Esophagus mucosa (tissue), 1 donor: ENCODE measurements around the gene MON2. TPM values are rescaled to one million over a fixed set of nuclear protein-coding genes. Genes with fewer than 3 reads are reported as not detected.

Experiments
- ATAC-seq: fragments of 200-7000 bp; cut with Tn5 transposase; one replicate; pipeline ENCODE4 v1.9.1; 2020
- total RNA-seq: library from RNA; stranded (reverse); gene quantifications from one replicate; pipeline ENCODE4 v1.2.4, GENCODE V29; 2023
- donor health status: DM: yes; HTN: yes; CAD: no.

The MON2 gene
- total RNA-seq, 1 donor from 2014 or later = 30.9 TPM

DNA sequence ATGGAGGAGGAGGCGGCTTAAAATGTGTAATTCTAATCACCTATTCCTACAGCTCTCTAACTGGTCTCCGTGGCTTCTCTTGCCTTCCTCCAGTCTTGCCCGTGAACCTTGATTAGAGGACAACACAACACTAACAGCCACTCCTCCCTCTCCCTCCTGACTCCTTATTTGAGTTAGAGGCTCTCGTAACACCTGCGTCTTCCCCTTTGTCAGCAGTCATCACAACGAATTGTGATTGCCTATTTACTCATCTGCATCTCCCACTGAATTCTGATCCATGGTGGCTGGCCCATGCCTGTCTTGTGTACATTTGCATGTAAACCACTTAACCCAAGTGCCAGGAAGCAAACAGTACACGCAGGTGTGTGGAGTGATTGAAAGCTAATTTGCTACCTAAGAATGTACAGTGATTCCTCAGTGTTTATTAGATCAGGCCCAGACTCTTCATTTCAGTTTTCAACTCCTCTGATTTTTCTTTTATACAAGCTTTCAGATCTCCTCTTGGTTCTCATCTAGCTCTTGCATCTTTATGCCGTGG is 154.5 kb downstream of the MON2 start:
- no peak for ATAC-seq

DNA sequence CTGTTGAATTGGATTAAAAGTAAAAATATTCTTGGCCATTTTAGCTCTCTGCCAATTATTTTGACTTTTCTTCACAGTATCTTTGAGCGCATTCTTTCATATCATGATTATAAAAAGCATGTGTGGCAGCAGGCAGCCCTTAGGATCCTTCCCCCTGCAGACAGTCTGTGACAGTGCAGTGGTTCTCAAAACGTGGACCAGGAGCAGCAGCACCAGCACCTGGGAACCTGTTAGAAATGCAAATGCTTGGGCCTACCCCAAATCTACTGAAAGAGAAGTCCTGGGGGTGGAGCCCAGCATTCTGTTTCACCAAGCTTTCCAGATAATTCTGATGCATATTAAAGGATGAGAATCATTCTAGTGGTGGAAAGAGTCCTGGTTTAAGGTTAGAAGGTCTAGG is 155.6 kb downstream of the MON2 start:
- no peak for ATAC-seq

- no peak for ATAC-seq
Measured at GRCh38 chr12:62625228-62625627, 158.6 kb downstream of the MON2 start.

- ATAC-seq = no peak
Measured at GRCh38 chr12:62627181-62627580, 160.6 kb downstream of the MON2 start.

GRCh38 chr12:62629413-62629812 is 162.8 kb downstream of the MON2 start:
- ATAC-seq = no peak

- no peak for ATAC-seq
Measured at GRCh38 chr12:62629971-62630739, 163.5 kb downstream of the MON2 start.

DNA sequence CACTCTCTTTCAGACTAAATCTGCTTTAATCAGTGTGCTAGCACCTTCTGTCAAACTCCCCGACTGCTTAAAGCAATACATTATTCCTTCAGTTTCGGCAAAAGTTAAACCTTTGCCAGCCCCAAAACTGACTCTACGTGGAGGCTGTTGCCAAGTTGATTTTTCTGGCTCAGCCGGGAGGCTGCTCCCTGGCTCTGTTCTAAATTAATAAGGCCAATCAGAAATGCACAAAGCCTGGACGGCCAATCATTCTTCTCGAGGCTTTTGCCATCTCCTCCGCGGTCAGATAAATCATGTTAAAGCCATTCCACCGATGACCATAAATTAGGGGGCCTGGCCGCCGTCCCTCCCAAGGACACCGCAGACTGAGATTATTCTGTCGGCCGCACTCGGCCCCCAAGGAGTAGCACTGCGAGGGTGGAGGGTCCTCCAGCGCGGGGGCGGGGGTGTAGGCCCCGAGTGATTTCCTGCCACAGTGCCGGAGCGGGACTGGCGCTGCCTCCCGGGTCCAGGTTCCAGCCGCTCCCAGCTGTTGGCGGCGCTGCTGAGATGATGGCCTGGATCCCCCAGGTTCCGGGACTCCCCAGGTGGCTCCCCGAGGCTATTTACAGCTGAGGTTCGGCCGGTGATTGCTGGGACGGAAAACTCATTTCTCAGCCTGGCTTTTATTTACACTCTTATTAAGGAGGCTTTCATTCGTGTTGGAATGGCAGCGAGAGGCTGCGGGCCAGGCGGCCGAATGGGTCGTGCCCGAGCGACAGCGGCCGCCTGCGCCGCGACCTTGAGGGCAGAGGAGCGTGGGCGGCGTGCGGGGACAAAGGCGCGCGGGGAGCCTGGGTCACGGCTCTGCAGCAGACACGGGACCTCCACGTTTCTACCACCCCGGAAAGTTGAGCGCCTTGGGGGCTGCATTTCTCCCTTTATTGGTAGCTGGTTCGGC is 165.1 kb downstream of the MON2 start:
- peak; percentile 73 for ATAC-seq

- ATAC-seq = peak; percentile 39
Measured at GRCh38 chr12:62632411-62632918, 165.8 kb downstream of the MON2 start.

DNA sequence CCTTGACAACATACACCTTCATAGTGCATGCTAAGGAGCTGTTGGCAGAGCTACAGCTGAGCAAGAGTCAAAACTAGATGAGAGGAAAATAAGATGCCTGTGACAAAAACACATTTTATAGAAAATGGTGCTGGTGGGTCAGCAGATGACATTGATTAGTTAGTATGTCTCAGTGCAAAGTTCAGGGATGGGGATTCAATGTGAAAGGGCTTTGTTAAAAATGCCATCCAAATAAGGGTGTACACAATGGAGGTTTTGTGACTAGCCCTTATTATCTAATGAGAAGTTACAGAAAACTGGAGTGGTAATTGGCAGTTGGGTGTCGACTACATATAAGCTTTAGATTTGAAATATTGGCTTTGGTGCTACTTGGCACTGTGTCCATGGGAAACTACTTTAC is 169.0 kb downstream of the MON2 start:
- ATAC-seq = no peak

- no peak for ATAC-seq
Measured at GRCh38 chr12:62637679-62638078, 171.1 kb downstream of the MON2 start.

GRCh38 chr12:62640910-62641448 is 174.4 kb downstream of the MON2 start:
- no peak for ATAC-seq

- no peak for ATAC-seq
Measured at GRCh38 chr12:62642486-62642885, 175.9 kb downstream of the MON2 start.

DNA sequence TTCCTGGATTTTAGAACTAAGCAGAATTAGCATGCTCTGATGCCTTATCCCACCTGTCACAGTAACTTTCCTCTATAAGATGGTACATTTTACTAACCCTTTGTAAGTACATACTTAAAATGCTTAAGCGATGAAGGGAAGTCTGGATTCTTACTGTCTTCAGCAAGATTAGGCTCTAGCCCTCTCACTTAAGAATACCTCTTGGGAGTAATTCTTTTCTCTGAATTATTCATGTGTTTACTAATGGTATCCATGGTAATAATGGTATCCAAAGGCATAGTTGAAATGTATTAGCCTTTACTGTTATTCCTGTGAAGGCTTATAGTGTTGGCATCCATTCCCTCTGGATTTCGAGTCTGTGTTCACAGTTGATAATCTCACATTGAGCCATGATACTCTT is 176.9 kb downstream of the MON2 start:
- ATAC-seq = no peak

GRCh38 chr12:62646566-62646965 is 179.9 kb downstream of the MON2 start:
- no peak for ATAC-seq

DNA sequence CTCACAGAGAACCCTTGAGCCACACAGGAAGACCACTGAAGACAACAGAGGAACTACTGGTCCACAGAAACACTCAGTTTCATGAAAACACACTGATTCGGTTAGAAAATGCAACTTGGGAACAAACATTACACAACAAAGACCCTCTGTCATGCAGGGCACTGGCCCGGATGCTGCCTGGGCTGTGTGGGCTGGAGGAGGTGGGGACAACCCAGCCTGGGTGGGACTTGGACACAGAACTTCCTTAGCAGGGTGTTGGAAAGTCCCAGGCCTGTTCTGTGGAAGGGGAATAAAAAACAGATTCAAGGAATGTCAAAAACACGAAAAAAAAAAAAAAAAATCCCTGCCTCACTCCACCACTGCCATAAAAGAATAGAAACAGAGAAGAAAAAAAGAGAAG is 181.0 kb downstream of the MON2 start:
- ATAC-seq = no peak

DNA sequence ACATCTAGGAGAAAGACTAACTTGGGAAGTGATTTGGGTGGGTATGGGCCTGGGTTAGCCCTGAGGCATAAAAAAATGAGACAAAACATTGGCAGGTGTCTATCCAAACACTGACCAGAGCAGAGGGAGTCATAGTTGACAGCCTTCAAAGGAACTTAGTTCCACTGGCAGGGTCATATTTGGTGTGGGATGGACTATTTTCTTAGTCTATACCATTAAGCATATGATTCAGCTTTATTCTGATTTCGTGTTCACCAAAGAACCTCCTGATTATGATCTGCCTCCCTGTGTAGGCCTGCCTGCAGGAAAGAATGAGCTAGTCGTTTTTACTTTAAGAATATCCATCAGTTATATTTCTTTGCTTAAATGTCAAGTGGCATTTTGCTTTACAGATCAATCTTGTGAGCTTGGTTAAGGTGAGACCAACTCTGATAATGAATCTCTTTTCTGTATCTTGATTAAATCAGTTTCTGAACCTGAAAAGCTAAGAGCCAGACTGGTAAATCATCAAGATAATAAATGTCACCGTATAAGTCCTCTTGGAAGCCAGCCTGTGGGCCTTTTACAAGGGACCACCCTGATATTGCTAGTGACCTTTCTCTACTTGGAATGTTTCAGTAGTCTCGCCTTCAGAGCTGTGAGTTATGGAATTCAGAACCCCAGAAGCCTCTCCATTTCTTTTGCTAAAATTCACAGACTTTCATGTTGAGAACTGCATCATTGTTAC is 182.9 kb downstream of the MON2 start:
- no peak for ATAC-seq

Other genes starting within 250 kb of the MON2 start
- gene USP15, start 206.4 kb upstream of the MON2 start, total RNA-seq = 45.1 TPM